ENCODE results near the gene DYDC1. TPM values are rescaled to one million over a fixed set of nuclear protein-coding genes. Genes with fewer than 3 reads are reported as not detected.

DYDC1 gene
- total and polyA plus RNA-seq, 4 donors = 0.23 TPM; not detected in 3

DNA sequence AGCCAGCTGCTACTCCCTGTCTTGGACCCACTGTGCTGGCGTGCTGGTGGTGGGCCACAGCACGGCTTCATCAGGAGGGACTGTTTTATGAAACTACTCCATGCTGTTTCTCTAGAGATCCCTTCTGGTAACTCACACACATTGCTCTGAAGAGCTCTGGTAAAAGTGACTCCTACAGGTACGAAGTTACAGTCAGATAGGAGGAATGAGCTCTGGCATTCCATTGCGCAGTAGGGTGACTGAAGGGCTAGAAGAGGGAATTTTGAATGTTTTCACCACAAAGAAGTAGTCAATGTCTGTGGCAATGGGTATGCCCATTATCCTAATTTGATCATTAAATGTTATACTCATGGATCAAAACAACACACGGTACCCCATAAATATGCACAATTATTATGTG, 67.7 kb downstream of the DYDC1 start:
- Histone ChIP-seq H3K9ac (ENCODE audit: low read depth in 1 of 2, low read length in 2 of 2) (peak overlapping the region; percentile 99 to 100), H3K4me3 (ENCODE audit: low read depth in 1 of 3, low read length in 3 of 3) (peak overlapping the region; percentile 74 to 99 (median 79)), H3K4me1 (ENCODE audit: control insufficient read depth in 4 of 4, insufficient read depth in 4 of 4, low read length in 3 of 4) (peaks cover 5 to 45% (median 42%) of the 10 kb centered on the region in 4 donors), H3K27me3 (ENCODE audit: control insufficient read depth in 4 of 4, insufficient read depth in 4 of 4, low read length in 3 of 4) (no peaks in the 10 kb centered on the region), H3K9me3 (ENCODE audit: control insufficient read depth in 4 of 4, low read length in 3 of 4) (no peaks in the 10 kb centered on the region), H3K27ac (ENCODE audit: low read depth in 1 of 2, low read length in 2 of 2) (peak overlapping the region; percentile 79 to 98), H3K36me3 (ENCODE audit: control insufficient read depth in 4 of 4, insufficient read depth in 3 of 4, low read depth in 1 of 4, low read length in 3 of 4) (peaks cover 0 to 33% (median 18%) of the 10 kb centered on the region in 4 donors)
- TF ChIP-seq, protein P1, sequence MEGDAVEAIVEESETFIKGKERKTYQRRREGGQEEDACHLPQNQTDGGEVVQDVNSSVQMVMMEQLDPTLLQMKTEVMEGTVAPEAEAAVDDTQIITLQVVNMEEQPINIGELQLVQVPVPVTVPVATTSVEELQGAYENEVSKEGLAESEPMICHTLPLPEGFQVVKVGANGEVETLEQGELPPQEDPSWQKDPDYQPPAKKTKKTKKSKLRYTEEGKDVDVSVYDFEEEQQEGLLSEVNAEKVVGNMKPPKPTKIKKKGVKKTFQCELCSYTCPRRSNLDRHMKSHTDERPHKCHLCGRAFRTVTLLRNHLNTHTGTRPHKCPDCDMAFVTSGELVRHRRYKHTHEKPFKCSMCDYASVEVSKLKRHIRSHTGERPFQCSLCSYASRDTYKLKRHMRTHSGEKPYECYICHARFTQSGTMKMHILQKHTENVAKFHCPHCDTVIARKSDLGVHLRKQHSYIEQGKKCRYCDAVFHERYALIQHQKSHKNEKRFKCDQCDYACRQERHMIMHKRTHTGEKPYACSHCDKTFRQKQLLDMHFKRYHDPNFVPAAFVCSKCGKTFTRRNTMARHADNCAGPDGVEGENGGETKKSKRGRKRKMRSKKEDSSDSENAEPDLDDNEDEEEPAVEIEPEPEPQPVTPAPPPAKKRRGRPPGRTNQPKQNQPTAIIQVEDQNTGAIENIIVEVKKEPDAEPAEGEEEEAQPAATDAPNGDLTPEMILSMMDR (IDR thresholded peaks at IDR 0.05; ENCODE audit: low read depth, low read length, missing input control) = no peak
- no peak for TF ChIP-seq YY1 (IDR thresholded peaks at IDR 0.05)
- no peak for TF ChIP-seq HNF4A (conservative IDR thresholded peaks at IDR 0.05)
- TF ChIP-seq HNF4G (IDR thresholded peaks at IDR 0.05) = no peak
- TF ChIP-seq TAF1 (conservative IDR thresholded peaks at IDR 0.05) = no peak
- TF ChIP-seq FOXA1 (IDR thresholded peaks at IDR 0.05) = no peak
- no peak for TF ChIP-seq JUND (IDR thresholded peaks at IDR 0.05)
- no peak for TF ChIP-seq NR2F2 (IDR thresholded peaks at IDR 0.05)
- TF ChIP-seq, protein P2, sequence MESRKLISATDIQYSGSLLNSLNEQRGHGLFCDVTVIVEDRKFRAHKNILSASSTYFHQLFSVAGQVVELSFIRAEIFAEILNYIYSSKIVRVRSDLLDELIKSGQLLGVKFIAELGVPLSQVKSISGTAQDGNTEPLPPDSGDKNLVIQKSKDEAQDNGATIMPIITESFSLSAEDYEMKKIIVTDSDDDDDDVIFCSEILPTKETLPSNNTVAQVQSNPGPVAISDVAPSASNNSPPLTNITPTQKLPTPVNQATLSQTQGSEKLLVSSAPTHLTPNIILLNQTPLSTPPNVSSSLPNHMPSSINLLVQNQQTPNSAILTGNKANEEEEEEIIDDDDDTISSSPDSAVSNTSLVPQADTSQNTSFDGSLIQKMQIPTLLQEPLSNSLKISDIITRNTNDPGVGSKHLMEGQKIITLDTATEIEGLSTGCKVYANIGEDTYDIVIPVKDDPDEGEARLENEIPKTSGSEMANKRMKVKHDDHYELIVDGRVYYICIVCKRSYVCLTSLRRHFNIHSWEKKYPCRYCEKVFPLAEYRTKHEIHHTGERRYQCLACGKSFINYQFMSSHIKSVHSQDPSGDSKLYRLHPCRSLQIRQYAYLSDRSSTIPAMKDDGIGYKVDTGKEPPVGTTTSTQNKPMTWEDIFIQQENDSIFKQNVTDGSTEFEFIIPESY (IDR thresholded peaks at IDR 0.05) = no peak
- TF ChIP-seq RAD21 (IDR thresholded peaks at IDR 0.05) = no peak
- no peak for TF ChIP-seq SP1 (IDR thresholded peaks at IDR 0.05)
- TF ChIP-seq, protein P3, sequence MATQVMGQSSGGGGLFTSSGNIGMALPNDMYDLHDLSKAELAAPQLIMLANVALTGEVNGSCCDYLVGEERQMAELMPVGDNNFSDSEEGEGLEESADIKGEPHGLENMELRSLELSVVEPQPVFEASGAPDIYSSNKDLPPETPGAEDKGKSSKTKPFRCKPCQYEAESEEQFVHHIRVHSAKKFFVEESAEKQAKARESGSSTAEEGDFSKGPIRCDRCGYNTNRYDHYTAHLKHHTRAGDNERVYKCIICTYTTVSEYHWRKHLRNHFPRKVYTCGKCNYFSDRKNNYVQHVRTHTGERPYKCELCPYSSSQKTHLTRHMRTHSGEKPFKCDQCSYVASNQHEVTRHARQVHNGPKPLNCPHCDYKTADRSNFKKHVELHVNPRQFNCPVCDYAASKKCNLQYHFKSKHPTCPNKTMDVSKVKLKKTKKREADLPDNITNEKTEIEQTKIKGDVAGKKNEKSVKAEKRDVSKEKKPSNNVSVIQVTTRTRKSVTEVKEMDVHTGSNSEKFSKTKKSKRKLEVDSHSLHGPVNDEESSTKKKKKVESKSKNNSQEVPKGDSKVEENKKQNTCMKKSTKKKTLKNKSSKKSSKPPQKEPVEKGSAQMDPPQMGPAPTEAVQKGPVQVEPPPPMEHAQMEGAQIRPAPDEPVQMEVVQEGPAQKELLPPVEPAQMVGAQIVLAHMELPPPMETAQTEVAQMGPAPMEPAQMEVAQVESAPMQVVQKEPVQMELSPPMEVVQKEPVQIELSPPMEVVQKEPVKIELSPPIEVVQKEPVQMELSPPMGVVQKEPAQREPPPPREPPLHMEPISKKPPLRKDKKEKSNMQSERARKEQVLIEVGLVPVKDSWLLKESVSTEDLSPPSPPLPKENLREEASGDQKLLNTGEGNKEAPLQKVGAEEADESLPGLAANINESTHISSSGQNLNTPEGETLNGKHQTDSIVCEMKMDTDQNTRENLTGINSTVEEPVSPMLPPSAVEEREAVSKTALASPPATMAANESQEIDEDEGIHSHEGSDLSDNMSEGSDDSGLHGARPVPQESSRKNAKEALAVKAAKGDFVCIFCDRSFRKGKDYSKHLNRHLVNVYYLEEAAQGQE (IDR thresholded peaks at IDR 0.05) = no peak
- no peak for TF ChIP-seq RXRA (IDR thresholded peaks at IDR 0.05)
- no peak for TF ChIP-seq GABPA (IDR thresholded peaks at IDR 0.05 in 1 of 2, conservative IDR thresholded peaks at IDR 0.05 in 1 of 2)
- no peak for TF ChIP-seq EGR1 (IDR thresholded peaks at IDR 0.05; ENCODE audit: low read depth in 2 of 2)
- no peak for DNase-seq (ENCODE audit: low spot score)
- 41% methylated on average over 5 of the region's 5 CpGs for WGBS

Other genes starting within 250 kb of the DYDC1 start
- gene PLAC9, start 224.0 kb downstream of the DYDC1 start, total RNA-seq = under 1 TPM; 0.67 to 0.79 TPM
- 1 to 10 TPM; 3.4 to 5.6 TPM for gene PLAC9, start 224.0 kb downstream of the DYDC1 start, polyA plus RNA-seq
- gene ANXA11, start 151.2 kb downstream of the DYDC1 start, total RNA-seq = 10 to 100 TPM; 14.0 to 20.9 TPM
- 10 to 100 TPM; 28.8 to 40.4 TPM for gene ANXA11, start 151.2 kb downstream of the DYDC1 start, polyA plus RNA-seq
- 100 to 1,000 TPM; 179 to 662 TPM for gene MAT1A, start 67.1 kb downstream of the DYDC1 start, total RNA-seq
- 100 to 1,000 TPM; 327 to 759 TPM for gene MAT1A, start 67.1 kb downstream of the DYDC1 start, polyA plus RNA-seq
- gene DYDC2, start within 50 bp of the DYDC1 start, total RNA-seq = 1 to 10 TPM in 1 of 2 donors, under 1 TPM in 1; 0.25 to 2.0 TPM
- under 1 TPM; 0.14 to 0.25 TPM for gene DYDC2, start within 50 bp of the DYDC1 start, polyA plus RNA-seq
- gene PRXL2A, start 51.8 kb upstream of the DYDC1 start, total RNA-seq = 10 to 100 TPM; 48.5 to 51.2 TPM
- gene PRXL2A, start 51.8 kb upstream of the DYDC1 start, polyA plus RNA-seq = 10 to 100 TPM; 56.9 to 87.4 TPM
- 10 to 100 TPM; 27.0 to 36.8 TPM for gene TSPAN14, start 97.6 kb upstream of the DYDC1 start, total RNA-seq
- gene TSPAN14, start 97.6 kb upstream of the DYDC1 start, polyA plus RNA-seq = 10 to 100 TPM; 19.9 to 27.6 TPM
- under 1 TPM in 1 of 2 donors, not detected in 1; 0.19 TPM for gene SH2D4B, start 181.1 kb upstream of the DYDC1 start, total RNA-seq
- not detected for gene SH2D4B, start 181.1 kb upstream of the DYDC1 start, polyA plus RNA-seq